Measurements from ENCODE around the gene IRX4. TPM values are rescaled to one million over a fixed set of nuclear protein-coding genes. Genes with fewer than 3 reads are reported as not detected.

Gene IRX4
- total RNA-seq, 1 donor from 2014 or later, result not detected

- no peak for TF ChIP-seq CTCF (IDR thresholded peaks at IDR 0.05)
- intact Hi-C loops (cut with DNase I), result no loop called here
- Histone ChIP-seq H3K36me3 (no peaks in the 10 kb centered on the region), H3K27me3 (peaks cover 77% of the 10 kb centered on the region), H3K9me3 (no peaks in the 10 kb centered on the region), H3K4me1 (no peaks in the 10 kb centered on the region), H3K27ac (no peak overlapping the region), H3K4me3 (no peak overlapping the region)
- ATAC-seq (no peak), DNase-seq (no peak)
These were observed 30.3 kb downstream of the IRX4 start for GRCh38 chr5:1852324-1852947.

- intact Hi-C loops (cut with DNase I), result no loop called here
- Histone ChIP-seq H3K9me3 (no peaks in the 10 kb centered on the region), H3K4me3 (no peak overlapping the region), H3K4me1 (no peaks in the 10 kb centered on the region), H3K36me3 (no peaks in the 10 kb centered on the region), H3K27ac (no peak overlapping the region), H3K27me3 (peaks cover 71% of the 10 kb centered on the region)
- no peak for TF ChIP-seq CTCF (IDR thresholded peaks at IDR 0.05)
- no peak for DNase-seq
- no peak for ATAC-seq
These were observed 31.3 kb downstream of the IRX4 start for GRCh38 chr5:1851290-1851934.

GRCh38 chr5:1850324-1851154 lies 32.2 kb downstream of the IRX4 start:
- Histone ChIP-seq H3K27me3 (peaks cover 63% of the 10 kb centered on the region), H3K9me3 (no peaks in the 10 kb centered on the region), H3K4me3 (no peak overlapping the region), H3K4me1 (no peaks in the 10 kb centered on the region), H3K36me3 (no peaks in the 10 kb centered on the region), H3K27ac (no peak overlapping the region)
- ATAC-seq, result no peak
- no peak for TF ChIP-seq CTCF (IDR thresholded peaks at IDR 0.05)
- intact Hi-C loops (cut with DNase I), result no loop called here
- DNase-seq, result no peak

GRCh38 chr5:1847611-1848010 lies 35.1 kb downstream of the IRX4 start:
- peaks cover 48% of the 10 kb centered on the region for H3K27me3 ChIP-seq
- no peak overlapping the region for H3K27ac ChIP-seq
- no peaks in the 10 kb centered on the region for H3K36me3 ChIP-seq
- no peaks in the 10 kb centered on the region for H3K4me1 ChIP-seq
- ATAC-seq (no peak), DNase-seq (no peak)
- intact Hi-C loops (cut with DNase I), result no loop called here
- no peak overlapping the region for H3K4me3 ChIP-seq
- no peaks in the 10 kb centered on the region for H3K9me3 ChIP-seq
- no peak for TF ChIP-seq CTCF (IDR thresholded peaks at IDR 0.05)

GRCh38 chr5:1847056-1847455 lies 35.7 kb downstream of the IRX4 start:
- Histone ChIP-seq H3K27me3 (peaks cover 43% of the 10 kb centered on the region), H3K27ac (no peak overlapping the region), H3K4me1 (no peaks in the 10 kb centered on the region), H3K9me3 (no peaks in the 10 kb centered on the region), H3K4me3 (no peak overlapping the region), H3K36me3 (no peaks in the 10 kb centered on the region)
- ATAC-seq, result no peak
- TF ChIP-seq CTCF (IDR thresholded peaks at IDR 0.05), result no peak
- intact Hi-C loops (cut with DNase I), result no loop called here
- no peak for DNase-seq

Measured in upper lobe of right lung (tissue), 1 donor.